Chondrocyte (in vitro differentiated cells): ENCODE data around the gene SFMBT2. TPM values are rescaled to one million over a fixed set of nuclear protein-coding genes. Genes with fewer than 3 reads are reported as not detected.

ENCODE experiments used
- DNase-seq: peaks from one replicate; pipeline ENCODE4 v3.0.0; 2021; ENCODE audit warnings: mixed read lengths, low spot score
- H3K27ac Mint-ChIP-seq: one replicate; pipeline ENCODE4 v1.8.0; 2021; ENCODE audit warnings: mild to moderate bottlenecking, moderate library complexity, mixed read lengths; ENCODE audit not compliant: unreplicated experiment
- H3K27me3 Mint-ChIP-seq: 2 replicates; pipeline ENCODE4 v1.8.0; 2021; ENCODE audit warnings: low read depth, mixed read lengths
- H3K36me3 Mint-ChIP-seq: 2 replicates; pipeline ENCODE4 v1.8.0; 2021; ENCODE audit warnings: low read depth, mixed read lengths
- H3K4me1 Mint-ChIP-seq: 2 replicates; pipeline ENCODE4 v1.8.0; 2021; ENCODE audit warnings: low read depth, mild to moderate bottlenecking, mixed read lengths
- H3K4me3 Mint-ChIP-seq: one replicate; pipeline ENCODE4 v1.8.0; 2021; ENCODE audit warnings: mild to moderate bottlenecking, moderate library complexity, mixed read lengths; ENCODE audit not compliant: unreplicated experiment
- H3K9me3 Mint-ChIP-seq: 2 replicates; pipeline ENCODE4 v1.8.0; 2021; ENCODE audit warnings: low read depth, mixed read lengths
- total RNA-seq: library from RNA; stranded (reverse); gene quantifications from 3 replicates; pipeline ENCODE4 v1.2.1, GENCODE V29; 2021
- TF ChIP-seq, protein P1 (sequence below): fragments of 200-600 bp; sonication (generic); IDR thresholded peaks from 2 replicates; pipeline ENCODE4 v1.5.0; 2021; ENCODE audit warnings: antibody characterized with exemption, mild to moderate bottlenecking, moderate library complexity

The SFMBT2 gene
- total RNA-seq, 1 donor from 2014 or later: 1.9 TPM

DNA sequence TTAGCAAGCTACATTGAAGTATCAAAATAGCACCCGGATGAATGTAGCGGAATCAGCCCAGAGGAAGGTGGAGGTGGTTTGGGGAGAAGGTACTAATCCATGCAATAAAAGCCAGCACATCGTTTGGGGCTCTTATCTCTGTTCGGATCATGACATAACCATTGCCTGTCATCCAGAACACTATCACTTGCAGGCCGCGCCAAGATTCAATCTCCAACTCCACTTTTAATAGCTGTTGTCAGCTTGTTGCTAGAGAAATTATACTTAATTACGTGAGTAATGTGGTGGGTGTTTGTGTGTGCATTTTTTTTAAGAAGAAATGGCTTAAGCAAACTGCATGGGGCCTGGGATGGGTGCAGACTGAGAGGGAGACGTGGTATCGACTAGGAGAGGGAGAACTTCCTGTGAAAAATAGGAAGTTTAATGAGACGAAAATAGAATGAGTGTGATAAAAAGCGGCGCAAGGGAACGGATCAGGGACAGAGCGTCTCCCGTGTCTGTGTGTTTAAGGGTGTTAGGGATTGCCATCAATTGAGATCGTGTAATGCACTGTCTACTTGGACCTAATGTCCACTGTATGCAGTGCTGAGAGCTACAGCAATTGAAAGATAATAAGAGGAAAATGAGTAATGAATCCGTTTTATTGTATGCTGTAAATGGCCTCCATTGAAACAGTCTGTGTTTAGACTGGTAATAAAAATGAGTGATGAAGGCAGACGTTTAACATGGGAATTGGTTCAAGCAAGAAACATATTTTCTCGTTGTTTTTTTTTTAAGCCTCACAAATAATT is 27.6 kb upstream of the SFMBT2 start:
- Mint-ChIP-seq H3K27me3 (peaks cover 8% of the 10 kb centered on the region), H3K9me3 (no peaks in the 10 kb centered on the region), H3K27ac (no peak overlapping the region), H3K4me3 (no peak overlapping the region), H3K4me1 (peaks cover 2% of the 10 kb centered on the region), H3K36me3 (no peaks in the 10 kb centered on the region)
- DNase-seq: no peak
- TF ChIP-seq, protein P1, sequence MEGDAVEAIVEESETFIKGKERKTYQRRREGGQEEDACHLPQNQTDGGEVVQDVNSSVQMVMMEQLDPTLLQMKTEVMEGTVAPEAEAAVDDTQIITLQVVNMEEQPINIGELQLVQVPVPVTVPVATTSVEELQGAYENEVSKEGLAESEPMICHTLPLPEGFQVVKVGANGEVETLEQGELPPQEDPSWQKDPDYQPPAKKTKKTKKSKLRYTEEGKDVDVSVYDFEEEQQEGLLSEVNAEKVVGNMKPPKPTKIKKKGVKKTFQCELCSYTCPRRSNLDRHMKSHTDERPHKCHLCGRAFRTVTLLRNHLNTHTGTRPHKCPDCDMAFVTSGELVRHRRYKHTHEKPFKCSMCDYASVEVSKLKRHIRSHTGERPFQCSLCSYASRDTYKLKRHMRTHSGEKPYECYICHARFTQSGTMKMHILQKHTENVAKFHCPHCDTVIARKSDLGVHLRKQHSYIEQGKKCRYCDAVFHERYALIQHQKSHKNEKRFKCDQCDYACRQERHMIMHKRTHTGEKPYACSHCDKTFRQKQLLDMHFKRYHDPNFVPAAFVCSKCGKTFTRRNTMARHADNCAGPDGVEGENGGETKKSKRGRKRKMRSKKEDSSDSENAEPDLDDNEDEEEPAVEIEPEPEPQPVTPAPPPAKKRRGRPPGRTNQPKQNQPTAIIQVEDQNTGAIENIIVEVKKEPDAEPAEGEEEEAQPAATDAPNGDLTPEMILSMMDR: no peak

DNA sequence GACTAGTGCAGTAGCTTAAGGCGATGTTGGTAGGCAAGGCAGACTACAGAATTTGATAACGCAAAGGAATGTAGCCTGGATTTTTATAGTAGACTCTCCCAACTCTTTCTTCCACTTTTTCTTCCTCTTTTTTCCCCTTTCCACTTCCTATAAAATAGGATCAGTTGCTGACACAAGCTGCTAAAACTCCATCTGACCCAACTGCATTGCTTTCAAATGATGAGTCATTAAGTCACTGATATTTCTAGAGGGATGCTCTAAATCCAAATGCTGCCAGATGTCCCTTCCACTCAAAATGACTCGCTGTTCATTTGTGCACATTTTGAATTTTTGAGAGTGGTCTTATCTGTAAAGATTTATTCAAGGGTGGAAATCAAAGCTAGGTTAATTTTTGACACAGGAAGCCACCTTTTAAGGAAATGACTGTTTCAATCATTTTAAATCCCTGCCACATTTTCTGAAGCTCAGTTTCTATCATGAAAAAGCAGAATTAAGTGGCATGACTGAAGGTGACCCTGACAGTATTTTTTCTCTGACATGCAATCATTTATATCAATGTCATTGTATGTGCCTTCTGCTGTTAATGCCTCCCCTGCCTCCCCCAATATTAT is 25.8 kb upstream of the SFMBT2 start:
- DNase-seq: no peak
- H3K4me3 Mint-ChIP-seq: no peak overlapping the region
- no peak overlapping the region for H3K27ac Mint-ChIP-seq
- H3K4me1 Mint-ChIP-seq: peaks cover 6% of the 10 kb centered on the region
- H3K36me3 Mint-ChIP-seq: no peaks in the 10 kb centered on the region
- no peaks in the 10 kb centered on the region for H3K9me3 Mint-ChIP-seq
- TF ChIP-seq, protein P1: no peak
- peaks cover 9% of the 10 kb centered on the region for H3K27me3 Mint-ChIP-seq

DNA sequence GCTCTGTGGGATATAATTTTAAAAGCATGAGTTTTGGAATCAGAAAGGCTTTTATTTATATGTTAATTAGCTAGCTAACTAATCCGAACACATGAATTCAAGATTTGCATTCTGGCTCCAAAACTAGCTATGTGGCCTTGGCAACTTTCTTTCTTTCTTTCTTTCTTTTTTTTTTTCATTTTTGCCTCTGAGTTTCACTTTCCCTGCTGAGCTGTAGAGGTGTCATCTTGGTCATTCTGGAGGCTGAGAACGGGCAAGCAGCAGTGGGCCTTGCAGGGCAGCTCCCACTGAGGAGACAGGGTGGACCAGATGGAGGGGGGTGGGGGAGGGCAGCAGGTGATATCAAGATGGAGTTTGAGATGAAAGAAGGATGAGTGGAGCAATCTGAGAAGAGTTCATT is 24.8 kb upstream of the SFMBT2 start:
- TF ChIP-seq, protein P1: no peak
- Mint-ChIP-seq H3K27me3 (peaks cover 8% of the 10 kb centered on the region), H3K4me1 (peaks cover 6% of the 10 kb centered on the region), H3K36me3 (no peaks in the 10 kb centered on the region), H3K9me3 (no peaks in the 10 kb centered on the region), H3K27ac (no peak overlapping the region), H3K4me3 (no peak overlapping the region)
- no peak for DNase-seq

DNA sequence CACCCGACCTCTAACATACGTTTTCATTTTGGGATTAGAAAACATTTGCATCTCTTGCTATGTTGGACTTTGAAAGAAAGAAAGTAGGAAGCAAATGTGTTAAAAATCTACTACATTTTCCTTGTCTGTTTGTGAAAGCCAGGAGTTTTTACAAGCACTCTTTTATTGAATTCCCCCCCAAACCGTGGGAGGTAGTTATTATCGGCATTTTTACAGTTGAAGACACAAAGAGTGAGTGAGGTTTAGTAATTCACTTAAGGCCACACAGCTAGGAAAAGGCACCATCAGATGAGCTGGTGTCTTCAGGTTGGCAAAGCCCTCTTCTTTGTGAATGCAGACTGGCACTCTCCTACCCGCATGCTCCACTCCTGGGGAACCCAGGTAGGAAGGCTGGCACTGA is 23.5 kb upstream of the SFMBT2 start:
- Mint-ChIP-seq H3K4me3 (no peak overlapping the region), H3K27me3 (peaks cover 8% of the 10 kb centered on the region), H3K27ac (no peak overlapping the region), H3K4me1 (peaks cover 6% of the 10 kb centered on the region), H3K9me3 (no peaks in the 10 kb centered on the region), H3K36me3 (no peaks in the 10 kb centered on the region)
- TF ChIP-seq, protein P1: no peak
- DNase-seq: no peak

DNA sequence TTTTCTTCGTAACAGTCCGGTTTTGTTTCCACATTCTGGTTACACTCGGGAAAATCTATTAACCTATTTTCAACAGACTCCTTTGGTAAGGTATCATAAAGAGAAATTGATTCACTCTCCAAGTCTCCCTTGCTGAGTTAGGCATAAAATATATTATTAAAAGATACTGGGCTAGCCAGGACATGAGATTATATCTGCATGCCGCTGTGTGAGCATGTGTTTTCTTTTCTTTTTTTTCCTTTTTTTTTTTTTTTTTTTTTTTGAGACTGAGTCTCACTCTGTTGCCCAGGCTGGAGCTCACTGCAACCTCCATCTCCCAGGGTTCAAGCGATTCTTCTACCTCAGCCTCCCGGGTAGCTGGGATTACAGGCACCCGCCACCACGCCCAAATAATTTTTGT is 23.0 kb upstream of the SFMBT2 start:
- no peak overlapping the region for H3K27ac Mint-ChIP-seq

More for the DNA sequence above, 23.0 kb upstream of the SFMBT2 start:
- DNase-seq: no peak
- TF ChIP-seq, protein P1: no peak
- Mint-ChIP-seq H3K4me3 (no peak overlapping the region), H3K27me3 (peaks cover 8% of the 10 kb centered on the region), H3K36me3 (no peaks in the 10 kb centered on the region), H3K9me3 (no peaks in the 10 kb centered on the region), H3K4me1 (peaks cover 6% of the 10 kb centered on the region)
